Tibial nerve (tissue), 4 donors: ENCODE data around the gene TRPC1. TPM values are rescaled to one million over a fixed set of nuclear protein-coding genes. Genes with fewer than 3 reads are reported as not detected.
"Not testable (repeated sequence)": the region's sequence is repeated elsewhere in the genome, so short reads cannot be mapped to it uniquely, and the experiment has no call there.

ENCODE experiments used
- DNase-seq, 2 donors: peaks; one replicate each; pipeline ENCODE4 v3.0.0-alpha.2; 2019; ENCODE audit warnings: low spot score in 2 of 2
- H3K27ac ChIP-seq, 4 donors: fragments of 200-600 bp; sonication (generic) in 3 of 4; one replicate each; pipeline ENCODE4 v1.5.1; 2017 to 2019; ENCODE audit warnings: mild to moderate bottlenecking in 1 of 4
- H3K27me3 ChIP-seq, 2 donors: fragments of 200-600 bp; sonication (generic) in 1 of 2; one replicate each; pipeline versions ENCODE4 v1.5.1 to v1.6.0; 2017 to 2019
- H3K36me3 ChIP-seq, 3 donors: fragments of 200-600 bp; sonication (generic); one replicate each; pipeline ENCODE4 v1.5.1; 2018 to 2019
- H3K4me1 ChIP-seq, 4 donors: fragments of 200-600 bp; sonication (generic) in 3 of 4; one replicate each; pipeline ENCODE4 v1.5.1; 2017 to 2019
- H3K4me3 ChIP-seq, 4 donors: fragments of 200-600 bp; sonication (generic) in 3 of 4; one replicate each; pipeline ENCODE4 v1.5.1; 2017 to 2019; ENCODE audit warnings: mild to moderate bottlenecking in 1 of 4, moderate library complexity in 1 of 4
- H3K9me3 ChIP-seq, 4 donors: fragments of 200-600 bp; sonication (generic) in 3 of 4; one replicate each; pipeline ENCODE4 v1.5.1; 2017 to 2019
- CTCF ChIP-seq, 5 experiments: fragments of 200-600 bp in 3 of 5; fragments of 450-650 bp in 2 of 5; sonication (generic) in 3 of 5; IDR thresholded peaks; one replicate each; pipeline ENCODE4 v1.5.1; 2016 to 2019; ENCODE audit warnings: antibody characterized with exemption in 5 of 5, mild to moderate bottlenecking in 3 of 5, moderate library complexity in 2 of 5
- EP300 ChIP-seq, 2 donors: sonication (generic); formaldehyde crosslinking; IDR thresholded peaks; one replicate each; pipeline ENCODE4 v1.6.1; 2017; ENCODE audit warnings: antibody characterized with exemption in 2 of 2, mild to moderate bottlenecking in 1 of 2
- POLR2A ChIP-seq, 2 donors: fragments of 450-650 bp; IDR thresholded peaks; one replicate each; pipeline ENCODE4 v1.6.1; 2017; ENCODE audit warnings: antibody characterized with exemption in 2 of 2, mild to moderate bottlenecking in 2 of 2, moderate library complexity in 2 of 2
- WGBS, 2 donors: methylation state at CpG; one replicate each; pipeline ENCODE4 v1.1.5; 2018; 5-methylcytosine and 5-hydroxymethylcytosine counted together
- total RNA-seq, 4 donors: library from RNA; depleted of rRNA; stranded (reverse); fragments of >200 nt; gene quantifications; one replicate each; pipeline ENCODE4 v1.1.0, GENCODE V29; 2016

Gene TRPC1
- total RNA-seq, 4 donors from 2014 or later: 23.4 to 47.7 (median 31.1) TPM

DNA sequence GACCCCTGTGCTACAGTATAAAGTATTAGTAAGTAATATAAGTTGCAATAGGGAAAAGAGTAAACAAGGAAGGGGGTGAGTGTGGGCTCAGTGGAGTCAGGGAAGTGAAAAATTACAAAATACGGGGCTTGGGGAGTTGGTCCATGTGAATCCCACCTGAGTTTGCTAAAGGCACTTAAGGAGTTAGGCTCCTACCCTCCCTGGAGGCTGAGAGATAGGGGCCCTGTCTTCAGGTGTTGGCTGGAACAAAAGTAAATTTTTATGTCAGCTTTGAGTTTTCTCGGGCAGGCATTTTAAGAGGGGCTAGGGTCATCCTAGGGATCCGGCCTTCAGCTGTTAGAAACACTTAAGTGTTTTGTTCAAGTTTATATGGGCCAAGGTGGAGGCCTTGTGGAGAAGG, 8.2 kb downstream of the TRPC1 start:
- no peak for DNase-seq
- TF ChIP-seq CTCF (IDR thresholded peaks at IDR 0.05) (no peak), EP300 (IDR thresholded peaks at IDR 0.05) (no peak), POLR2A (IDR thresholded peaks at IDR 0.05) (no peak)
- Histone ChIP-seq H3K9me3 (no peaks in the 10 kb centered on the region), H3K4me3 (no peak overlapping the region), H3K36me3 (no peaks in the 10 kb centered on the region), H3K27ac (no peak overlapping the region), H3K4me1 (peaks cover 0 to 7% (median 0%) of the 10 kb centered on the region in 4 donors), H3K27me3 (no peaks in the 10 kb centered on the region)
- WGBS, 2 donors: 84 to 85% methylated on average over 3 of the region's 3 CpGs

GRCh38 chr3:142734834-142735233, 11.0 kb downstream of the TRPC1 start:
- Histone ChIP-seq H3K36me3 (no peaks in the 10 kb centered on the region), H3K4me1 (peaks cover 0 to 7% (median 0%) of the 10 kb centered on the region in 4 donors), H3K4me3 (no peak overlapping the region), H3K9me3 (no peaks in the 10 kb centered on the region), H3K27ac (no peak overlapping the region), H3K27me3 (no peaks in the 10 kb centered on the region)
- no peak for TF ChIP-seq CTCF (IDR thresholded peaks at IDR 0.05)
- no peak for TF ChIP-seq EP300 (IDR thresholded peaks at IDR 0.05)
- TF ChIP-seq POLR2A (IDR thresholded peaks at IDR 0.05): no peak
- 98 to 99% methylated on average over 2 of the region's 2 CpGs for WGBS, 2 donors
- no peak for DNase-seq

DNA sequence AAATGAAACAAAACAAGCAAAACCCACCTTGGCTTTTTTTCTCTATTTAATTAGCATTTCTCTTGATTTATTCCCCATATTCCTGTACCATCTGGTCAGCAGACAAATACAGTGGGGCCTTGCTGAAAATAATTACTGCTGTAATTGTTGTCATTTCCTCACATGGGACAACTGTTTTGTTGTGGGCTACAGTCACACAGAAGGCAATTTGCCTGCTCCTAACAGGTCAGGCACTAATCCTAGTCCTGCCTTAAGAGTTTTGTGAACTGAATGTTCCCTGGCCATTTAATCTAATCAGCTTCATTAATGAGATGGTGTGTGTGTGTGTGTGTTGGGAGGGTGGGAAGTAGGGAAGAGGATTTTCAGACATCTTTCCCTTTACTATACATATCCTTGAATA, 11.6 kb downstream of the TRPC1 start:
- Histone ChIP-seq H3K9me3 (no peaks in the 10 kb centered on the region), H3K4me1 (peaks cover 0 to 7% (median 0%) of the 10 kb centered on the region in 4 donors), H3K27me3 (no peaks in the 10 kb centered on the region), H3K4me3 (no peak overlapping the region), H3K27ac (no peak overlapping the region), H3K36me3 (no peaks in the 10 kb centered on the region)
- DNase-seq: no peak
- TF ChIP-seq CTCF (IDR thresholded peaks at IDR 0.05): no peak
- no peak for TF ChIP-seq EP300 (IDR thresholded peaks at IDR 0.05)
- TF ChIP-seq POLR2A (IDR thresholded peaks at IDR 0.05): no peak

- peaks cover 0 to 7% (median 0%) of the 10 kb centered on the region in 4 donors for H3K4me1 ChIP-seq
- H3K9me3 ChIP-seq: no peaks in the 10 kb centered on the region
- H3K36me3 ChIP-seq: no peaks in the 10 kb centered on the region
- no peak overlapping the region for H3K27ac ChIP-seq
- no peaks in the 10 kb centered on the region for H3K27me3 ChIP-seq
- no peak for TF ChIP-seq POLR2A (IDR thresholded peaks at IDR 0.05)
- no peak for TF ChIP-seq EP300 (IDR thresholded peaks at IDR 0.05)
- TF ChIP-seq CTCF (IDR thresholded peaks at IDR 0.05): no peak
- no peak overlapping the region for H3K4me3 ChIP-seq
- DNase-seq: no peak
Measured at GRCh38 chr3:142738396-142738795, 14.6 kb downstream of the TRPC1 start.

DNA sequence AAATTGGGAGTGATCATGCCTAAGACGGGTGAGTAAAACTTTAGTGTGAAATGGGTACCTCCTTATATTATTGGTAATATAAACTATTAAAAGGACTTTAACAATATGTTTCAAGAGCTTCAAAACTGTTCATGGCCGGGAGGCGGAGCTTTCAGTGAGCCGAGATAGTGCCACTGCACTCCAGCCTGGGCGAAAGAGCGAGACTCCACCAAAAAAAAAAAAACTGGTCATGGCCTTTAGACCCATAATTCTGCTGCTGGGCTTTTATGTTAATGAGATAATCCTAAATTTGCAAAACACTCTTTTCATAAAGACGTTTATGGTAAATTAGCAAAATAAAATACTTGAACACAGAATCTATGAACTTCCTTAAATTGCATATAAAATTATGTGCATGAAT, 22.8 kb downstream of the TRPC1 start:
- Histone ChIP-seq H3K4me3 (no peak overlapping the region), H3K9me3 (no peaks in the 10 kb centered on the region), H3K4me1 (no peaks in the 10 kb centered on the region), H3K27me3 (no peaks in the 10 kb centered on the region), H3K27ac (no peak overlapping the region), H3K36me3 (peaks cover 0 to 32% (median 0%) of the 10 kb centered on the region in 3 donors)
- 91 to 92% methylated on average over 7 of the region's 7 CpGs for WGBS, 2 donors
- DNase-seq: no peak
- TF ChIP-seq EP300 (IDR thresholded peaks at IDR 0.05): no peak
- no peak for TF ChIP-seq POLR2A (IDR thresholded peaks at IDR 0.05)
- no peak for TF ChIP-seq CTCF (IDR thresholded peaks at IDR 0.05)

- peaks cover 0 to 29% (median 0%) of the 10 kb centered on the region in 3 donors for H3K36me3 ChIP-seq
- not testable (repeated sequence) for DNase-seq, H3K4me1 ChIP-seq, H3K27me3 ChIP-seq, H3K9me3 ChIP-seq, H3K4me3 ChIP-seq, H3K27ac ChIP-seq
- WGBS, 2 donors: 92 to 97% methylated on average over 4 of the region's 4 CpGs
Measured at GRCh38 chr3:142750531-142750930, 26.7 kb downstream of the TRPC1 start.

- H3K36me3 ChIP-seq: peaks cover 0 to 27% (median 0%) of the 10 kb centered on the region in 3 donors
- not testable (repeated sequence) for H3K9me3 ChIP-seq, H3K27ac ChIP-seq, H3K4me3 ChIP-seq, DNase-seq, H3K27me3 ChIP-seq, H3K4me1 ChIP-seq
- WGBS, 2 donors: 45 to 50% methylated on average over 4 of the region's 4 CpGs
Measured at GRCh38 chr3:142752605-142753004, 28.8 kb downstream of the TRPC1 start.
